Skeletal muscle satellite cell (primary cell): ENCODE measurements around the gene LDB2.

Experiments
- H3K27me3 ChIP-seq: 2 replicates; pipeline ENCODE4 v1.7.0; 2013; ENCODE audit warnings: low read length; ENCODE audit not compliant: control insufficient read depth, insufficient read depth
- H3K36me3 ChIP-seq: 2 replicates; pipeline ENCODE4 v1.7.0; 2013; ENCODE audit warnings: mild to moderate bottlenecking, control low read depth, low read length; ENCODE audit not compliant: insufficient read depth
- H3K4me1 ChIP-seq: 2 replicates; pipeline ENCODE4 v1.7.0; 2013; ENCODE audit warnings: low read length; ENCODE audit not compliant: control insufficient read depth, insufficient read depth
- H3K4me2 ChIP-seq: 2 replicates; pipeline ENCODE4 v1.7.0; 2013; ENCODE audit warnings: mild to moderate bottlenecking, low read length
- H3K4me3 ChIP-seq: 2 replicates; pipeline ENCODE4 v1.7.0; 2013; ENCODE audit warnings: low read length
- H3K9ac ChIP-seq: 2 replicates; pipeline ENCODE4 v1.7.0; 2013; ENCODE audit warnings: mild to moderate bottlenecking, low read depth, low read length, moderate library complexity
- H3K9me3 ChIP-seq: replicated peaks from 2 replicates; pipeline ENCODE4 v1.7.0; 2013; ENCODE audit warnings: mild to moderate bottlenecking, control low read depth, low read length

Gene LDB2

GRCh38 chr4:16728111-16728510 lies 170.3 kb downstream of the LDB2 start:
- no peaks in the 10 kb centered on the region for H3K4me1 ChIP-seq
- H3K9me3 ChIP-seq, result no peaks in the 10 kb centered on the region
- H3K4me2 ChIP-seq, result no peak overlapping the region
- H3K9ac ChIP-seq, result no peak overlapping the region
- H3K27me3 ChIP-seq, result no peaks in the 10 kb centered on the region
- H3K36me3 ChIP-seq, result no peaks in the 10 kb centered on the region
- H3K4me3 ChIP-seq, result no peak overlapping the region

DNA sequence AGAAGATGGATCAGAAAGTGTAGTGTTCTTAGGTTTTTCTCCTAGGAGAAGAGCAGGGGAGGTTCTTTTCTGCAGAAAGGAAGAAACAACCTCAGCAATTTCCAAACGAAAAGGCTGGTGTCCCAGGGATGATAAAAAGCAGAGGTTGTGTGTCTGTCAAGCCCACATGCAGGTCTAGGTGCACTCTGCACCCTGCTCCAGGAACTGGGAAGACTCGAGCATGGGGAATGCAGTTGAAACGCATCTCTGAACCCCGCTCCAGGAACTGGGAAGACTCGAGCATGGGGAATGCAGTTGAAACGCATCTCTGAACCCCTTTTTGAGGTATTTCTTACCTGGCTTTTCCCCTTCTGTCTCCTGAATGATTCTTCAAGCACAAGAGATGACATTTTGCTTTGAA lies 171.2 kb downstream of the LDB2 start:
- Histone ChIP-seq H3K4me3 (no peak overlapping the region), H3K27me3 (no peaks in the 10 kb centered on the region), H3K9me3 (no peaks in the 10 kb centered on the region)

GRCh38 chr4:16726368-16727050 lies 171.9 kb downstream of the LDB2 start:
- H3K4me3 ChIP-seq, result no peak overlapping the region
- no peaks in the 10 kb centered on the region for H3K4me1 ChIP-seq
- no peaks in the 10 kb centered on the region for H3K27me3 ChIP-seq
- no peak overlapping the region for H3K9ac ChIP-seq
- no peaks in the 10 kb centered on the region for H3K36me3 ChIP-seq
- no peaks in the 10 kb centered on the region for H3K9me3 ChIP-seq
- H3K4me2 ChIP-seq, result no peak overlapping the region

More for the DNA sequence above, 171.2 kb downstream of the LDB2 start:
- H3K36me3 ChIP-seq, result no peaks in the 10 kb centered on the region
- H3K4me2 ChIP-seq, result no peak overlapping the region
- no peak overlapping the region for H3K9ac ChIP-seq
- no peaks in the 10 kb centered on the region for H3K4me1 ChIP-seq

GRCh38 chr4:16725252-16725651 lies 173.2 kb downstream of the LDB2 start:
- Histone ChIP-seq H3K4me3 (no peak overlapping the region), H3K9ac (no peak overlapping the region), H3K4me2 (no peak overlapping the region), H3K4me1 (no peaks in the 10 kb centered on the region), H3K36me3 (no peaks in the 10 kb centered on the region), H3K9me3 (no peaks in the 10 kb centered on the region), H3K27me3 (no peaks in the 10 kb centered on the region)

DNA sequence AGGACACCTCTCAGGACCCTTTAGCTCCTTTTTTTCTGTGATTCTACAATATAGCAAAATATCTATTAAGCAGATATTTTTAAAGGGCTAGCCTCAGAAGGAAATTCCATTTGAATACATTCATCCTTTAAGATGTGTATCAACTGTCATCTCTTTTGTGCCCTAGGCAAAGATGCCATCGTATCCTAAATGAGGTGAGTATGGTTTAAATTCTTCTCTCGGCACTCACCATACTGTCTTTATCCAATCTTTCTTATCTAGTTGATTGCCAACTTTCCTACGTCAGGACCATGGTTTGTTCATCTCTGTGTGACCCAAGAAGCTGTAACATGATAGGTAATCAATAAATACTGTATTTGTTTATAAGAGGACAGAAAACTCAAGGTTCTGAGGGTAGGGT lies 176.0 kb downstream of the LDB2 start:
- H3K9ac ChIP-seq, result no peak overlapping the region
- H3K36me3 ChIP-seq, result no peaks in the 10 kb centered on the region
- no peaks in the 10 kb centered on the region for H3K27me3 ChIP-seq
- H3K4me1 ChIP-seq, result no peaks in the 10 kb centered on the region
- no peaks in the 10 kb centered on the region for H3K9me3 ChIP-seq
- no peak overlapping the region for H3K4me2 ChIP-seq
- no peak overlapping the region for H3K4me3 ChIP-seq

DNA sequence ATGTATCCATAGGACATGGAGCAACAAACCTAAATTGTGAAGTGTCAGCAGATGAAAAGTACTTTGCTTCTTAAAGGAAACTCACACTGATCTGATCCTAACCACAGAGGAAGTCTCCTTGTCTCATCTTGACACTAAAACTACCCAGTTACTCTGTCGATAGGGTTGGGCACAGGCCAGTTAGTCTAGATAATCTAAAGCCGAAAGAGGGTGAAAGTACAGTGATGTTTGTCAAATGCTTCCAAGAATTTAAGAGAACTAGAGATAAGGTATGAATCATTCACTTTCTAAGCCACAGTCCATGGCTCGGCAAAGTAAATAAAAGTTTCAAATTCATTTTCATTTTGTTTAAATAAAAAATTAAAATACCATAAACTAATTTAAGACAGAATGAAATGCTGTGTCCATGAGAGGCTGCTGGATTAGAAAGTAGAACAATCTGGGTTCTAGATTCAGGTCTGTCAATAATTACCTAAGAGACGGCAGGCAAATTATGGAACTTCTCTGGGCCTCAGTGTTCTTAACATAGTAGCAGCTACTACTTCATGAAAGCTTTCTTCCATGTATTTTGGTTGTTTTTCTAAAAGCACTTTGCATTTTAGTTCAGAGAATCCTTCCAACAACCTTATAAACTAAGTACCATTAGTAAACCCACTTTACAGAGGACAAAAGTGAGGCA lies 176.7 kb downstream of the LDB2 start:
- H3K36me3 ChIP-seq, result no peaks in the 10 kb centered on the region
- no peak overlapping the region for H3K4me2 ChIP-seq
- no peaks in the 10 kb centered on the region for H3K9me3 ChIP-seq
- no peaks in the 10 kb centered on the region for H3K27me3 ChIP-seq
- no peak overlapping the region for H3K9ac ChIP-seq
- H3K4me1 ChIP-seq, result no peaks in the 10 kb centered on the region
- H3K4me3 ChIP-seq, result no peak overlapping the region

DNA sequence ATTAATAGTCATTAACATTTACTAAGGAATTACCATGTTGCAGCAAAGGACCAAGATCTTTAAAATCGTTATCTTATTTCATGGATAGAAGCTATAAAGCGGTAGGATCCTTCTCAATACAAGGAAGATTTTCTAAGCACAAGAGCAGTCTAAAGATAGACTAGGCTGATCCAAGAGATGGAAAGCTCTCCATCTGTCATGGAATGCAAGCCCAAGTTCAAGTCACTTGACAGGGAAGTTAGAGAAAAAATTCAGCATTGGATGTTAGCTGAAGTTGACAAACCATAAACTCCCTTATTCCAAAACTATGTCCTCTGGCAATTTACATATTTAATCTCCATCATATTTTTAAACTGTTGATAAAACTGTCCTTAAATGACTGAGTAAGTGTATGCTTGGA lies 177.7 kb downstream of the LDB2 start:
- Histone ChIP-seq H3K4me3 (no peak overlapping the region), H3K9ac (no peak overlapping the region), H3K9me3 (no peaks in the 10 kb centered on the region), H3K4me1 (no peaks in the 10 kb centered on the region), H3K4me2 (no peak overlapping the region), H3K27me3 (no peaks in the 10 kb centered on the region), H3K36me3 (no peaks in the 10 kb centered on the region)

- H3K9ac ChIP-seq, result no peak overlapping the region
- no peaks in the 10 kb centered on the region for H3K9me3 ChIP-seq
- no peak overlapping the region for H3K4me3 ChIP-seq
- no peaks in the 10 kb centered on the region for H3K36me3 ChIP-seq
- no peaks in the 10 kb centered on the region for H3K27me3 ChIP-seq
- H3K4me2 ChIP-seq, result no peak overlapping the region
- no peaks in the 10 kb centered on the region for H3K4me1 ChIP-seq
These were observed 181.0 kb downstream of the LDB2 start for GRCh38 chr4:16717266-16717970.

DNA sequence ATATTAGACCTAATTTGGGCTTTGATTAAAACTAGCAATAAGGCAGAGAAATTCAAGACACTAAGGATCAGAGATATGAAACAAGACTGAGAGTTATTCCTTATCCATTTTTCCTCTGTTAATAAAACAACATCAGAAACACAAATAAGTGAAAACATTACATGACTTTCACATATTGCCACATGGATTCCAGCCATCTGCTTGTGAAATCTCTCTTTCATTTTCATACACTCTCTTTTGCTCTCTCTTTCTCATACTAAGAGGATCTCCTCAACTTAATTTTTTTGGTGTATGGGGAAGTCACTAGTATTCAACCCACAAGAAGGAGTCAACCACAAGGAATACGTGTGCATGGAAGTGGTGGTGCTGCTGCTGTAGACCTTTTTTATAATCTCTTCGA lies 183.0 kb downstream of the LDB2 start:
- no peaks in the 10 kb centered on the region for H3K27me3 ChIP-seq
- H3K9ac ChIP-seq, result no peak overlapping the region
- H3K9me3 ChIP-seq, result no peaks in the 10 kb centered on the region
- no peak overlapping the region for H3K4me2 ChIP-seq
- no peaks in the 10 kb centered on the region for H3K36me3 ChIP-seq
- no peak overlapping the region for H3K4me3 ChIP-seq
- H3K4me1 ChIP-seq, result no peaks in the 10 kb centered on the region

DNA sequence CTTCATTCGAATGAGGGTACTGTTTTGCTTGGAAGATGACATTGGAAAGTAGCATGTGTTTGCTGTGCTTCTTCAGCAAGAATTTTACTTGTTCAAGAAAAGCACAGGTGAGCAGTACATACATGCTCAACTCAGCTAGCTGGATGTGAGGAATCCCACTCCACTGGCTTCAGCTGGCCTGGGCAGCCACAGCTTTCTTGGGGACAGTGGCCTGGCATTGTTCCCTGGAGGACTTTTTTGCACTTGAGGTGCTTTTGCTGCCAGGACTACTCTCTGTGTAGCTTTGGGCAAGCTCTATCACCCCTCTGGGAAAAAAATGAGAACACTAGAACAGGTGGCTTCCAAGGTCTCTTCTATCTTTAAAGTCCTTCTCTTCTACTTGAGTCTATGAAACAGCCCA lies 184.3 kb downstream of the LDB2 start:
- Histone ChIP-seq H3K4me3 (no peak overlapping the region), H3K4me1 (no peaks in the 10 kb centered on the region), H3K27me3 (no peaks in the 10 kb centered on the region), H3K36me3 (no peaks in the 10 kb centered on the region), H3K9me3 (no peaks in the 10 kb centered on the region), H3K4me2 (no peak overlapping the region), H3K9ac (no peak overlapping the region)

DNA sequence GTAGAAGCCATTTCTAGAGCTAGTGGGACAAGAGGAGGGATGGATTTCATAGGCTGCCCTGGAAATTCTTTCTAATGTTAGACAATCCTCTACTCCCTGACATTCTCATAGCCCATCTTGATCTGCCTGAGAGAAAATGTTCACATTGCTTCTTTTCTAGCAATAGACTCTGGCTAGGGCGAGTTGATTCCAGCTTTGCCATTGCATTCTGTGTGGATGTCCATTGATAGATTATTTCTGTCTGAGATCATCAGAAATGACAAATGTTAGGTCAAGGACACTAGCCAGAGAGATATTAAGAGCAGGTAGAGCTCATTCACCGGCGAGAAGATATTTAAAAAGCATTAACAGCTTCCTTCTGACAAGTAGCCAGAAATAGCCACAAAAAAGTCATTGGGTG lies 184.7 kb downstream of the LDB2 start:
- H3K9me3 ChIP-seq, result no peaks in the 10 kb centered on the region
- no peak overlapping the region for H3K4me2 ChIP-seq
- H3K4me1 ChIP-seq, result no peaks in the 10 kb centered on the region
- H3K27me3 ChIP-seq, result no peaks in the 10 kb centered on the region
- H3K4me3 ChIP-seq, result no peak overlapping the region
- no peaks in the 10 kb centered on the region for H3K36me3 ChIP-seq
- no peak overlapping the region for H3K9ac ChIP-seq
